ENCODE data around the gene RSPH3.
"Not testable (repeated sequence)": the region's sequence is repeated elsewhere in the genome, so short reads cannot be mapped to it uniquely, and the experiment has no call there.

RSPH3 gene, protein sequence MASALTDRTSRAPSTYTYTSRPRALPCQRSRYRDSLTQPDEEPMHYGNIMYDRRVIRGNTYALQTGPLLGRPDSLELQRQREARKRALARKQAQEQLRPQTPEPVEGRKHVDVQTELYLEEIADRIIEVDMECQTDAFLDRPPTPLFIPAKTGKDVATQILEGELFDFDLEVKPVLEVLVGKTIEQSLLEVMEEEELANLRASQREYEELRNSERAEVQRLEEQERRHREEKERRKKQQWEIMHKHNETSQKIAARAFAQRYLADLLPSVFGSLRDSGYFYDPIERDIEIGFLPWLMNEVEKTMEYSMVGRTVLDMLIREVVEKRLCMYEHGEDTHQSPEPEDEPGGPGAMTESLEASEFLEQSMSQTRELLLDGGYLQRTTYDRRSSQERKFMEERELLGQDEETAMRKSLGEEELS

DNA sequence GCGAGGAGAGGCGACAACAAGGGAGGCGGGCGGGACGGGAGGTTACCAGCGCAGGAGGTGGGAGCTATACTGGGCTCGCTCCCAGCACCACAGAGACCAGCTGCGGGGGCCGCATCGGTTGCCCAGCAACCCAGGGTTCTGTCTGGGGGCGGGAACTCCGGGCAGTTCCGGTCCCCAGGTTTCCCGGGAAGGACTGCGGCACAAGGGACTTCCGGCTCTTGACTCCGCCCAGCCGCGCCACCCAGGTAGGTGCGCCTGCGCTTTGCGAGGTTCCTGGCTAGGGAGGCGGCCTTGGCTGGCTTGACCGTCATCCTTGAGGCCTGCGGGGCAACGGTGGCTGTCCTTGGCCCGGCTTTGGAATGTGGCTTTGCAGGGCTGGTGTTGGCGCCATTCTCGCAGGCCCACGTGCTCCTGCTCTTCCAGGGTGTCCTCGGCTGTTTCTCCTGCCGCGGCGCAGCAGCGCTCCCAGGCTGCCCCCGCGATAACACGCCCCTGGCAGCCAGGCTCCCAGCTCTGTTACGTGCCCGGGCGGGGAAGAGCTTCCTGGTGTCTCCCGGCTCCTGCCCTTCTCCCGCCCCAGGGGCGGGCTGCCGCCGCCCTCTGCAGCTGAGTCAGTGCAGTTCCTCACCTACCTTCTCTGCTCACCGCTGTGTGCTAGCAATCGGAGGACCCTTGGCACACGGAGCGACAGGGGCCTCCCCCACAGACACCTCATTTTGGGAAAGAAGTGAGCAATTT lies at the start of gene RSPH3:
TSS of gene RSPH3 (minus strand) at position 537 of the 738 bp plus-strand sequence. CDS start 652 bp downstream, outside the sequence.
- in situ Hi-C loops (cut with HindIII; ENCODE audit: low sequenced_read_pairs): no loop called here

DNA sequence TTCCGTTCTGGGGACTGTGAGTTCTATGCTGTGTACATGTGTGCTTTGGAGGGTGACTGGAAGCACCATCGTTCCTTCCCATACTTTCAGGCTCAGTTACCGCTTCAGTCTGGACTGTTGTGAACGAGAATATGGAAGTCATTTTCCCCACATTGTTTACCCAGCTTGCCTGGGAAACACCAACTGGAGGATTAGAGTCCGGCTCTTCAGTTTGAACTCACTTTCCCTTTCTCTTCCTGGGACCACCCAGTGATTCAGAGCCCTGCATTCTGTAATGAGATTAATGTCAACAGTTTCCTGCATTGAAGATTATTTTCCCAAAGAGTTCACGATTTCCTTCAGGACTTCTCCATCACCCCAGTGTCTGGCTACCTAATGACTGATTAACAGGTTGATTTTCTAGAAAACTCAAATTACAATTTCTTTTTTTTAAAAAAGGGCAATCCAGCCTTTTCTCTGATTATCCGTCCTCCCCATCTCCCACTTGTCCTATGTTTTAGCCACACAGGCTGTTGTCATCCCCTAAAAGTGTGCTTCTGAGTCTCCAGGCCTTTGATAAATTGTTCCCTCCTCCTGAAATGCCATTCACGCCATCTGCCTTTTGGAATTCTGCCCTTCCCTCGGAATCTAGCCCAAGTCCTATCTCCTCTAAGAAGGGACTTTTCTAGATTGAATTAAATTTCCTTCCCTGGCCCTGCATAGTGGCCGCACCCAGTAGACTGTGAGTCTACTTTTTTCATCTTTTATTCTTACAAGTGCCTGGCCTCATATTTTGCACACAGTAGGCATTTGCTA lies 48.1 kb upstream of the RSPH3 start:
- in situ Hi-C loops (cut with HindIII; ENCODE audit: low sequenced_read_pairs): no loop called here

DNA sequence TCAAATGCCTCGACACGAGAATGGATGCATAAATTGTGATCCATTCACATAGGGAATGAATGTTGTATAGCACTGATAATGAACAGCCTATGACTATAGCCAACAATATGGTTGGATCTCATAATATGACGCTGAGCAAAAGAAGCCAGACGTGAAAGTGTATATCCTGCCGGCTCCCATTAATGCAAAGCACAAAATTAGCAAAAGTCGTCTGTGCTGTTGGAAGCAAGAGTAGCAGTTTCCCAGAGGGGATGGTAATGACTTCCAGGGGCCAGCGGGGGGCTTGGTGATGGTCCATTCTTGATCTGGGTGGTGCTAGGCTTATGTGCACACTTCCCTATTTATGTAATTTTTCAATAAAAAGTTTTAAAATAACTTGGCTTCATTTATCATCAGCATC lies 45.8 kb upstream of the RSPH3 start:
- in situ Hi-C loops (cut with HindIII; ENCODE audit: low sequenced_read_pairs): no loop called here

DNA sequence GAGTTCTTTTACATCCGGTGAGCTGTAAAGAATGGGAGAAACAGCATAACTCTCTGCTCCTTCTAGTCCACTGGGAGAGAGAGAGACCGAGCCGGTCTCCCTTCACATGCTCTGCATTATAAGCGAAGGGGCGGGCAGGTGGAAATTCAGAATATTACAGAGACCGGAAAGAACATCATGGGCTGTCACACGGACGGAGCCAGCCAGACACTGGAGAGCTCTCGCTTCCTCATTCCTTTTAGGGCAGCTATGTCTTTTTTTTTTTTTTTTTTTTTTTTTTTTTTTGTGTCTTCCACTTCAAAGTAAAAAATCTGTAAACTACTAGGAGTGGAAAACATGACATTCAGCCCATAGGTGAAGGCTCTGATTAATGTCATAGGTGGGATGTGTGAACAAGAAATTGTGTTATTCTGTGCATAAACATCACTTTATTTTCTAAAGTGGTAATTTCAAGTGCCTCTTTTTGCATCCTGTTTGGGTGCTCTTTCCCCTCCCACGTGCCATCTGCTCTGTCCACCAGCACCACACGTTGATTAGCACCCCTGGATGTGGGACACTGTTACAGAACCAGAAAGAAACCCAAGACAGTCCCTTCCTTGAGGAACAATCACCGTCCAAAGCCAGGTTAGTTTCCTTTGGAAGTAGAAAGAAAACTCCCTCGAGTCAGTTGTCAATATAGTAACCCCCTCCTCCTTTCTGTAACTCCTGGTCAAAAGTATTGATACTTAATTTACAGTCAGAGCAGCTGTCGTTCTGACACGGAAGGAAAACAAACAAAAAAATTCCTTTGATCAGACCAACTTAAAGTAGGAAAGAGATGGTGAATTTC lies 45.1 kb upstream of the RSPH3 start, which contains the start of gene TAGAP:
TSS of gene TAGAP (minus strand) at position 93 of the 829 bp plus-strand sequence. CDS start 845 bp downstream, outside the sequence.
- in situ Hi-C loops (cut with HindIII; ENCODE audit: low sequenced_read_pairs): no loop called here

DNA sequence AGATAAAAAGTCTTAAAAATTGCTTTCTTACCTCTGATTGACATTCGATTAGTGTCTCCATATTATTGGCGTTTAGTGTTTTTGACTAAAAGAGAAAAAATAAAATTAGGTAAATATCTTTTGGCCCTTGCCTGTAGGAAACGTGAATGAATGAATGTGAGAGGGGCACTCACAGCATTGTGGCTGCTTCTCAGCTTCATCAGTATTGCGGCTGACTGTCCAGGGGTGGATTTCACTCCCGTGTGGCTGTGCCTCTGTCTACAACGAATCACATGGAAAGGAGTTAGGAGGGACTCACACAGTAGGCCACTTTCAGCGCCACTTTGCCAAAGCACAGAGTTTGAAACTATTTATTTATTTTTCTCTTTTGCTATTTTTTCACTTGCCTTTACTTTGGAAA lies 43.9 kb upstream of the RSPH3 start:
- in situ Hi-C loops (cut with HindIII; ENCODE audit: low sequenced_read_pairs): no loop called here

DNA sequence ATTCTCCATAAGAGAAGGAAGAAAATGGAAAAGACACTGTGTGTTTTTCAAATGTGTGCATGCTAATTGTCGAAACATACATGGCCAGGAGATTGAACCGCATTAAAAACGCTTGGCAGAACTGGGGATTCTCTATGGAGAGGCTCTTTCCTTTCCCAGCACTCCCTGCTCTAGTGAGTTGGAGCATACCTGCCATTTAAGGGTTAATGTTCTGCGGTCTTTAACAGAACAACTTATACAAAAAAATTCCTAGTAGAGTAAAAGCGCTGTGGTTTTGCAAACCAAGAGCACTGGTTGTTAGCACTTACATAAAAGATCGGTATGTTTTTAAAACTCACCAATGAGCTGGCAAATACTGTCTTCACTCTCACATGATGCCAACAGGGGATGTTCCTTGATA lies 43.2 kb upstream of the RSPH3 start:
- in situ Hi-C loops (cut with HindIII; ENCODE audit: low sequenced_read_pairs): no loop called here

DNA sequence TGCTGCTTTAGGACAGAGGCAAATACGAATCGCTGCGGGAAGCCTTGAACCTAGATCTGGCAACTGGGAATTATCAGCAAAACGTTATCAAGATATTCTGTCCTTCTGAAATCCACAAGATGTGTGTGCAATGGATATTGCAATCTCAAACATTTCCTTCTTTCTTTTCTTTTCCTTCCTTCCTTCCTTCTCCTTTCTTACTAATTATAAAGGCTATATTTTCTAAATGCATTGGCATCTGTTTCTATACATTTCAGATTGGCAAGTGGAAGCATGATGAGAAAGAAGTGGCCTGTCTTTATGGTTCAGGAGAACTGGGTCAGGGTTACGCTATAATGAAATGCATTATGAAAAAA lies 42.8 kb upstream of the RSPH3 start:
- in situ Hi-C loops (cut with HindIII; ENCODE audit: low sequenced_read_pairs): no loop called here

DNA sequence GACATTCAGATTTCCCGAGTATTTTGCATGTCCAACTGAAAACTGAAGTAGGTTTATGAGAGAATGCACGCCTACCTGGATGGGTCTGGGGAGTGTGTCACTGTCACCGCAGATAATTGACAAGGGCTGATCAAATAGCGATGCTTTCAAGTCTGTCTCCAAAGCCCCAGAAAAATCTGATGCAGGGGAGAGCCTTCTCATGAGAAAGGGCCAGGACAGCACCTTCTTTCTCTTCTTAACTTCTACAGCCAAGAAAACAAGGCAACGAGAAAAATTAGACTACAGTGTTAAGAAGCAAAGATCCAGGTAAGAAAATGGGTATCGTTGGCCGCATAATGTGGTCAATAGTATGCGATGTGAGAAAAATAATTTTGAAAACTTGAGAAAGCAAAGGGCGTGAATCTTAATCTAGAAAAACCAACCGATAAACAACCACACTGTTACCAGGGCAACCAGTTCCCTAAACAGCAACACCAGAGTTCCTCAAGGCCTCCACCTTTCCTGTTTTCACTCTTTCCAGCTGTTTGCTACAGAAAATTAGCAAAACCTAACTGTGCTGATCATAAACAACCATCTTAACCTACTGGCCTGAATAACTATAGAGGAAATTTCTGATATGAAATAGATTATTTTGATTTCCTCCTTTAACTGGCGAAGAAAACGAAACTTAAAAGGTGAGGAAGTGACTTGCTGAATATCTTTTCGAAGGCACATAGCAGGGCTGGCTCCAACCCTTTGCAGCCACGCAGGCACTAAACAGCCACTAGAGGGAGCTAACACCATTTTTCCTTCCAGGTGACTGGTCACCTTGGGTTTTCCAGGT lies 42.2 kb upstream of the RSPH3 start:
- in situ Hi-C loops (cut with HindIII; ENCODE audit: low sequenced_read_pairs): no loop called here

DNA sequence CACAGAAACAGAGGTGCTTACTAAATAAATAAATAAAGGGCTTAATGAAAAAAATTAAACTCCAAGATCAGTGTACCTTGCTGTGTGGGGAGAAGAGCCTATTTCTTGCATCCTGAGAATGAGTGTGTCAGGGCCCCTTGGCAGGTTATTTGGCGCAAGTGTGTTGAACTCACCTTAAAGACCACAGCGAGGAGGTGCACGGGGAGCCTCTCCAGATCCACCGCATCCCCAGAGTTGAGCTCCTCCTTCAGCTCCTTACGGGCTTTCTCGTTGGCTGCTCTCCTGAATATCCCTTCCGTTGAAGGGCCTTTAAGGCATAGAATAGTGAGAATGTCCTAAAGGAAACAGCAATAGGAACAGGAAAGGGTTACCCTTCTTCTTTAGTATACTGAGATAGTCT lies 41.2 kb upstream of the RSPH3 start:
- in situ Hi-C loops (cut with HindIII; ENCODE audit: low sequenced_read_pairs): no loop called here

DNA sequence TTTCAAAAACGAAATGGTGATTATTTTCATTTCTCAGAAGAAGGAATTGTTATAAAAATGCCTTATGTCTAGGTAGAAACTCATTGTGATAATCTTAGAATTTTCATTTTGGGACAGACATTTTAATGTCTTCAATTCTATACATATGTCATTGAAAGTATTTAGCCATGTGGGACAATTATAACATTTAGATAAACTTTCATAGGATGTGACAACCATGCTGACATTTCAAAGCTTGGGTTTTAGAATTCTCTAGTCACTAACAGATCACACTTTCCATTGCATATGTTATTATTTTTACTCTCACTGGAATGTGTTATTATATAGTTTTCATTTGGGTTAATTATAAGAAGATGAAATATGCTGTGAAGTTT lies 39.9 kb upstream of the RSPH3 start:
- in situ Hi-C loops (cut with HindIII; ENCODE audit: low sequenced_read_pairs): no loop called here

DNA sequence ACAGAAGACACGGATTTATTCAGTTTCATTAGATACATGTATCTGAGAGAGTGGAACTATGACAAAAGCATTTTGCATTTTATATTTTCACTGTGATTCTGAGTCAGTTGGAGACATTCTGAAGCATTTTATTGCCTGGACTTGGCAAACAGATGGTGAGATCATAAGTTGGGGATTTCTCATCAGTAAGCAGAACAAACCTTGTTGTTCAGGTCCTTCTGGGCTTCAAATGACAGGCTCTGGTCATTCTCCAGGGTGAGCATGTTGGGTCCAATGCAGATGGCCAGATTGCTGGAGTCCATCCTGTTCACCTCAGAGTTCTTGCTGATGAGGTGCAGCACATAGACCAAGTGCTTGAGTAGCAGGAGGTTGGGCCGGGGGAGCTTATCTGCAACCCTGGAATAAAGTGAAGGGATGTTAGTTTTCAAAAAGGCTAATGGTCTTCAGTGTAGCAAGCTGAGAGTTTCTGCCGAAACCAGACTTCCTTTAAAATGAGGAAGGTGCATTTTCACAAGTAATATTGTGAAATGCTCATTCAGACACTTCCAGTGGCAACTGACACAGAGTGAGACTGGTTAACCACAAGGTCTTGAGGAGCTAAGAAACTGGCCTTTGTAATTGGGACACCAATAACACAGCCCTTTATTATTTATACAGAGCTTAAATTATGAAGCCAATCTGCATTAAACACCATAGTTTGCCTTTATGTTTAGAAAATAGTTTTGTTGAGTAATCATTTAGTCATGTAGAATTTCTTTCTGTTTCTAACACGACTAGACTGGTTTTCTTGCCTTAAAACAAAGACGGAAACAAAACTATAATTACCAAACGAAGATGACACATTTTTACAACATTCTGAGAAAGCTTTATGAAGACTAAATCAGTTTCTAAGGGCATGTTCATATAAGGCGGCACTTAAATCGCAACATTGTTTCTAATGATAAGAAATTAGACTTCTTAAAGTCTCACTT lies 39.2 kb upstream of the RSPH3 start:
- in situ Hi-C loops (cut with HindIII; ENCODE audit: low sequenced_read_pairs): no loop called here

DNA sequence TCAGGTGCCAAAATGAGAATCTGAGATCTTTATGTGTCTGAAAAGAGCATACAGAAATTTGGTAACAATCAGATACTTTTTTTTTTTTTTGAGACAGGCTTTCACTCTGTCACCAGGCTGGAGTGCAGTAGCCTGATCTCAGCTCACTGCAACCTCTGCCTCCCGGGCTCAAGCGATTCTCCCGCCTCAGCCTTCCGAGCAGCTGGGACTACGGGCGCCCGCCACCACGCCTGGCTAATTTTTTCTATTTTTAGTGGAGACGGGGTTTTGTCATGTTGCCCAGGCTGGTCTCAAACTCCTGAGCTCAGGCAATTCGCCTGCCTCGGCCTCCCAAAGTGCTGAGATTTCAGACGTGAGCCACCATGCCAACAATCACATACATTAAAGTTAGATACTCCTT lies 38.3 kb upstream of the RSPH3 start:
- in situ Hi-C loops (cut with HindIII; ENCODE audit: low sequenced_read_pairs): not testable (repeated sequence)

DNA sequence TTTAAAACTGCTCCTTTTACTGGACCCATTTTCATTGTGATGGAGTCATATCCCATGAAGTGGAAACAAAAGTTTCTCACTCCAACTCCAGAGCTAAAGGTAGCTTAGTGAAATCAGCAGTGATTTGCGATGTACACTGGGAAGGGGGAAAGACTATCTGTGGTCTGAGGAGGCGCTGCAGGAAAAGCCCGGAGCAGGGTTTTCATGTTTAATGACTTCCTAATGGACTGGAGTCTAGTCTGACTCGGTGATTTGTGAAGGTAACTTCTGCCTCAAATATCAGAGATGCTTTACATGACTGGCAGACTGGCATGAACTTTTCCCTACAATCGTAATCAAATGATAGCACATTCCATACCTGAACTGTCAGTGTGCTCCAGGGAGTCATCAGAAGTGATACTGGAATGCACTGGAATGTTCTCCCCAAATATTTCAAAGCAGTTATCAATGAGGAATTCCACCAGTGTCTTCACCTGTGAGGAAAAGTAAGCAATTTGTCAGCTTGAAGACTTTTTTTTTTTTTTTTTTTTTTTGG lies 37.8 kb upstream of the RSPH3 start:
- in situ Hi-C loops (cut with HindIII; ENCODE audit: low sequenced_read_pairs): no loop called here

DNA sequence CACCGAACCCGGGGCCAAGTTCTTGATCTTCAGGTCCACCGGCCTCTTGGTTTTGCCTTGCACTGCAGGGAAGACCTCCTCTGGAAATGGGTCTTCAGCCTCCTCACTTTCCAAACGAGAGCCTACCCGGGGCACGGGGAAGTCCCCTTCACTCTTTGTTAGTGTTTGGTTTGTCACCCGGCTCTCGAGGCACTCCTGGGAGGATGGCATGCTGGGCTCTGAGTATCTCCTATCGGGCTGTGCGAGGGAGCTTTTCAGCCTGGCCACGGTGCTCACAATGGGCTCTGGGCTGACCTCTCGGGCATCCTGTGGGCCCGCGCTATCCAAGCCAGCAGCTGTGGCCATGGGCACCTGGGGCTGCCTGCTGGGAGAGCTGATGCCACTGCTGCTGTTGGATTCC lies 36.7 kb upstream of the RSPH3 start:
- in situ Hi-C loops (cut with HindIII; ENCODE audit: low sequenced_read_pairs): no loop called here

DNA sequence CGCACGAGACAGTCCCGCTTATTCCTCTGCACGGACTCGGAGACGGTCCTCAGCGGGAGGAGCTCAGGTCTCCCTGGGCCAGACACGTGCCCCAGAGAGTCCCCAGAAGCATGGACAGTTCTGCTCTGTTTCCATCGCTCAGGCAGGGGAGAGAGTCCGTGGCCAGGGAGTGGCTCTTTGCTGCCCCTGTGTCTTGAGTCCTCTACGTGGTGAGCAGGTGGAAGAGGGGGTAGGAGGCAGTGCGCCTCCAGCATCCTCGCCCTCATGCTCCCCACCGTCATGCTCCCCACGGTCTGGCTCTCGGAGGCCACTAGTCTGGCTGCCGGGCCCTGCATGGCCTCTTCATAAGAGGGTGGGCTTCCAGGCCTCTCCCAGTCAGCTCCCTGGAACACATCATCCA lies 35.9 kb upstream of the RSPH3 start:
- in situ Hi-C loops (cut with HindIII; ENCODE audit: low sequenced_read_pairs): no loop called here

DNA sequence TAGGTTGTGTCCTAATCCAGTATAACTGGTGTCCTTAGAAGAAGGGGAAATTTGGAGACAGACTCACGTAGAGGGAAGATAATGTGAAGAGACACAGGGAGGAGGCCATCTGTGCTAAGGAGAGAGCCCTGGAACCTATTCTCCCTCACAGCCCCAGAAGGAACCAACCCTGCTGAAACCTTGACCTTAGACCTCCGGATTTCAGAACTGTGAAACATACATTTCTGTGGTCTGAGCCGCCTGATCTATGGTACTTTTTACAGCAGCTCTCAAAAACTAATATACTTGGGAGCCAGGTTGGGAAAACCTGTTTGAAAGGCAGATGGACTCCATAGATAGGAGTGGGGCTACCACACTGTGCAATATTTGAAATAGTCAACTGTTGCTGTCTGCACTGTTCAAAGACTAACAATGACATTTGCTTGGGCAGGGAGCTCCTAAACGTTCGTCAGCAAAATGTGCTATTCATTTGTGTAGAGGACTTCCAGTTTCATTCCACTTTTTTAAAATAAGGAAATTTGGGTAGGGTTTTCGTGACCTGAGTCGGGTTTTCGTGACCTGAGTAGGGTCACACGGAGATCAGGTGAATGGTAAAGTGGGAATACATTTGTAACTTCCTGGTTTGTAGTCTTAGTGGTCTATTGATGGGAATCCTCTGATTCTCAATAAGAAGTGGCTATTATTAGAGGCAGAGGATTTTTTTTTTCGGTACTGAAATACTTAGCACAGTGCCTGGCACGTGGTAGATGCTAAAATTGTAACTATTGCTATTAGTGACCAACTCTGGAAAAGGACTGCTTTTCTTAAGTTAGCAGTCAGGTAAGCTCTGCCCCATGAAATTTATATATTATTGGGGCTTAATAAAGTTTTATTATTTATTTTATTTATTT lies 33.4 kb upstream of the RSPH3 start:
- in situ Hi-C loops (cut with HindIII; ENCODE audit: low sequenced_read_pairs): no loop called here

DNA sequence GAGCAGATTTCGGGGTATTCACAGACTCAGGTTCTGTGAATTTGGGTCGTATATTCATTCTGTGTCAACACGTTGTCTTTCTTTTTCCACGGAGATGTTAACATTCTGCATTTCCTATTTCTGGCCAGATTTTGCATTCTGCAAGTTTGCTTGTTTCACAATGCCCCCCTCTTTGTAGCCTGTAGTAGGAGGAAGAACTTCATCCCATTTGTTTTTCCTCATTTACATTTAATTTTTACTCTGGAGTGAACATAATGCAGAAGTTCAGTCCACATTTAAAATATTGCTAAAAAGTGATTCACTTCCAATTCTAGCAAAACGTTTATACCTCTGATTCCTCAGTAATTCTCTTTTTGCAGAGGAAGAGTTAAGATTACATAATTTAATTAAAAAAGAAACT lies 31.8 kb upstream of the RSPH3 start:
- in situ Hi-C loops (cut with HindIII; ENCODE audit: low sequenced_read_pairs): no loop called here
